ENCODE data around the gene NHSL2.

NHSL2 gene

GRCh38 chrX:72046447-72046846 lies 135.8 kb downstream of the NHSL2 start:
- Mint-ChIP-seq H3K27ac (peak overlapping the region; percentile 87 to 96 (median 93)), H3K27me3 (ENCODE audit: low read depth) (no peaks in the 10 kb centered on the region), H3K4me1 (peaks cover 43% of the 10 kb centered on the region), H3K9me3 (no peaks in the 10 kb centered on the region), H3K36me3 (ENCODE audit: low read depth) (peaks cover 2% of the 10 kb centered on the region), H3K4me3 (no peak overlapping the region)
- TF ChIP-seq, protein P1, sequence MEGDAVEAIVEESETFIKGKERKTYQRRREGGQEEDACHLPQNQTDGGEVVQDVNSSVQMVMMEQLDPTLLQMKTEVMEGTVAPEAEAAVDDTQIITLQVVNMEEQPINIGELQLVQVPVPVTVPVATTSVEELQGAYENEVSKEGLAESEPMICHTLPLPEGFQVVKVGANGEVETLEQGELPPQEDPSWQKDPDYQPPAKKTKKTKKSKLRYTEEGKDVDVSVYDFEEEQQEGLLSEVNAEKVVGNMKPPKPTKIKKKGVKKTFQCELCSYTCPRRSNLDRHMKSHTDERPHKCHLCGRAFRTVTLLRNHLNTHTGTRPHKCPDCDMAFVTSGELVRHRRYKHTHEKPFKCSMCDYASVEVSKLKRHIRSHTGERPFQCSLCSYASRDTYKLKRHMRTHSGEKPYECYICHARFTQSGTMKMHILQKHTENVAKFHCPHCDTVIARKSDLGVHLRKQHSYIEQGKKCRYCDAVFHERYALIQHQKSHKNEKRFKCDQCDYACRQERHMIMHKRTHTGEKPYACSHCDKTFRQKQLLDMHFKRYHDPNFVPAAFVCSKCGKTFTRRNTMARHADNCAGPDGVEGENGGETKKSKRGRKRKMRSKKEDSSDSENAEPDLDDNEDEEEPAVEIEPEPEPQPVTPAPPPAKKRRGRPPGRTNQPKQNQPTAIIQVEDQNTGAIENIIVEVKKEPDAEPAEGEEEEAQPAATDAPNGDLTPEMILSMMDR (IDR thresholded peaks at IDR 0.05; ENCODE audit: unreplicated experiment in 3 of 3): no peak

DNA sequence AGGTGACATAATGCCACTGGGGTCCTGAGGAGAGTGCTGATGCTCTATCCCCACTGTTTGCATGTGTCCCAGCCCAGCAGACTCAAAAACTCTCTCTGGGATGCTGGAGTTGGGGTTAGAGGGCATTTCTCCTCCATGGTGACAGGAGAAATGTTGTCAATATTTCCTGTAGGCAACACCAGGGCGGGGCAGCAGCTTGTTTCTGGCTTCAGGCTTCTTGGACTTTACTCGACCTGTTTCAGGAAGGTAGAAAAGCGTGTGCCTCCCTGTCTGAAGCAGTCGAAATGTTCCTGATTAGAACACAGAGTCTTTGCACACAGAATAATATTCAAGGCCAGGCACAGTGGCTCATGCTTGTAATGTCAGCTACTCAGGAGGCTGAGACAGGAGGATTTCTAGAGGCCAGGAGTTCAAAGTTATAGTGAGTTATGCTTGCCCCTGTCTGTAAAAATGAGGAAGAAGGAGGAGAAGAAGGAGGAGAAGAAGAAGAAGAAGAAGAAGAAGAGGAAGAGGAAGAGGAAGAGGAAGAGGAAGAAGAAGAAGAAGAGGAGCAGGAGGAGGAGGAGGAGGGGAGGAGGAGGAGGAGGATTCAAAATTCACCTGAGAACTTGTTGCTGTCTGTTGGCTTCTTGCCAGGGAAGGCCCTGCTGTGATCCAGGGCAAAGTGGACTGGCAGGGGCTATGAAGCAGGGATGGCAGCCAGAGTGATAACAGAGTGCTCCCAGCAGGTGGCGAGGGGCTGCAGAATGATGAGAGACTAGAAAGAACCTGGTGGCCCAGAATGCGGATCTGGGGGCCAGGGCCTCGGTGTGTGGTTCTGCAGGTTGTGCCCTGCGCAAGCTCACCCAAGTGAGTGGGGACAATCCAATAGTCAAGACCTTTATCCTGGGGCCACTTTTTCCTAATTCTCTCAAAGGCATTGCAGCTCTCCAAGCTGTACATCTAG lies 138.1 kb downstream of the NHSL2 start:
- TF ChIP-seq, protein P1 (IDR thresholded peaks at IDR 0.05; ENCODE audit: unreplicated experiment in 3 of 3): no peak
- H3K4me3 Mint-ChIP-seq: no peak overlapping the region
- H3K9me3 Mint-ChIP-seq: no peaks in the 10 kb centered on the region
- H3K27ac Mint-ChIP-seq: no peak overlapping the region
- peaks cover 10% of the 10 kb centered on the region for H3K36me3 Mint-ChIP-seq (ENCODE audit: low read depth)
- H3K27me3 Mint-ChIP-seq (ENCODE audit: low read depth): no peaks in the 10 kb centered on the region
- H3K4me1 Mint-ChIP-seq: peaks cover 26% of the 10 kb centered on the region

DNA sequence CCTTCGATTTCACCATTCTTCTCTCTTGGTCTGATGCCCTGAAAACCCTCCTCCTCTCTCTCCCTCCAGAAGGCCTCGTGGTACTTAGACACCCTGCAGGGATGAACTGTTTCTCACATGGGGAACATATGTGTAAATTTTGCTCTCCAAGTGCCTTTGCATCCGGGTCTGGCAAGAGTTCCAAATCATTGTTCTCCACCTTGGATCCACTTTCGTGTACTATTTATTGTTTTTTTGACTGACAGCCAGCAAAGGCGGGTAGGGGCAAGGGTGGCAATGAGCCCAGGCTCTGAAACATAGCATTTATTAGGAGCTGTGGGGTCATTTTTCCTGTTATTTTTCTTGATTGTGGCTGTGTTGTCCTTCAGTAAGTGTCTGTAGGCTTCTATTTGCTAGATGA lies 139.4 kb downstream of the NHSL2 start:
- H3K9me3 Mint-ChIP-seq: no peaks in the 10 kb centered on the region
- no peak overlapping the region for H3K4me3 Mint-ChIP-seq
- peaks cover 21% of the 10 kb centered on the region for H3K4me1 Mint-ChIP-seq
- peaks cover 2% of the 10 kb centered on the region for H3K27me3 Mint-ChIP-seq (ENCODE audit: low read depth)
- peak overlapping the region in 1 of 3 experiments; percentile 25 for H3K27ac Mint-ChIP-seq
- TF ChIP-seq, protein P1 (IDR thresholded peaks at IDR 0.05; ENCODE audit: unreplicated experiment in 3 of 3): no peak
- peaks cover 11% of the 10 kb centered on the region for H3K36me3 Mint-ChIP-seq (ENCODE audit: low read depth)

- Mint-ChIP-seq H3K4me3 (no peak overlapping the region), H3K4me1 (peaks cover 8% of the 10 kb centered on the region), H3K36me3 (ENCODE audit: low read depth) (peaks cover 11% of the 10 kb centered on the region), H3K27ac (no peak overlapping the region), H3K27me3 (ENCODE audit: low read depth) (peaks cover 4% of the 10 kb centered on the region), H3K9me3 (no peaks in the 10 kb centered on the region)
- TF ChIP-seq, protein P1 (IDR thresholded peaks at IDR 0.05; ENCODE audit: unreplicated experiment in 3 of 3): no peak
Measured at GRCh38 chrX:72051589-72051988, 140.9 kb downstream of the NHSL2 start.

DNA sequence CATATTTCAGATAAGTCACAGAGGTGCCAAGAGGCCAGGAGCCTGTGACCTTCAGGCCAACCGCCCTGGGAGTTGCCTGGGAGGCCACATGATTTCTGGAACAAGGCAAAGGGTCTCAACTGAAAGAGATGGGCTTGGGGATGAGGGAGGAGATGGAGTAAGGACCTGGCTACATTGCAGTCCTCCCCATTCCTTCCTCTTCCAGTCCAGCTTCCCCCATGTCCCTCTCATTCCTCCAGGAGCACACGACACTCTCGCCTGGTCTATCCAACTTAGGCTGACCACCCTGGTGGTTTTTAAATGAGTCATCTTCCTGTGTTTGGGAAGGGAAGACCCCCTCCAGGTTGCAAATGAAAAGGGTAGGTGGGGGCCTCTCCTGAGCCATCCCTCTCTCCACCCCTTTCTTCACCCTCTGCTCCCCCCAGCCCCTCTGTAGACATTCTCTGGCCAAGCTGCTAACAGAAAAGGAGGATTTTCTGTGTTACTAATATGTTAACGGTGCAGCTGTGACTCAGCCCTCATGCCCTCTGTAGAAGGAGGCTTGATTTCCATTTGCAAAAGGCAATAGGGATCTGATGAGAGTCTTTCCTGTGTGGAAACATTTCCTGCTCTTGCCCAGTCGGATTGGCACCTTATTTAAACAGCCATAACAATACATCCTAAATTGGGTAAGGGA lies 141.9 kb downstream of the NHSL2 start:
- Mint-ChIP-seq H3K9me3 (no peaks in the 10 kb centered on the region), H3K4me3 (no peak overlapping the region), H3K4me1 (peaks cover 15% of the 10 kb centered on the region), H3K27me3 (ENCODE audit: low read depth) (peaks cover 4% of the 10 kb centered on the region), H3K36me3 (ENCODE audit: low read depth) (peaks cover 11% of the 10 kb centered on the region), H3K27ac (peak overlapping the region in 2 of 3 experiments; percentile 36 to 65)
- TF ChIP-seq, protein P1 (IDR thresholded peaks at IDR 0.05; ENCODE audit: unreplicated experiment in 3 of 3): no peak

Measured in nephron (organoid).